Mesenchymal stem cell (in vitro differentiated cells and primary cell): ENCODE results near the gene IKZF2.

ENCODE experiments used
- DNase-seq: peaks from one replicate; pipeline ENCODE4 v3.0.0-alpha.2; 2013
- H2AFZ ChIP-seq: one replicate; pipeline ENCODE4 v1.6.1; 2013; ENCODE audit warnings: low read depth, mild to moderate bottlenecking, control low read depth, inconsistent platforms, low read length, moderate library complexity
- H2AK5ac ChIP-seq: 2 replicates; pipeline ENCODE4 v1.6.1; 2013; ENCODE audit warnings: low read length, moderate library complexity, mild to moderate bottlenecking, inconsistent platforms; ENCODE audit not compliant: severe bottlenecking
- H2BK120ac ChIP-seq: one replicate; pipeline ENCODE4 v1.6.1; 2013; ENCODE audit warnings: low read depth, mild to moderate bottlenecking, inconsistent platforms, low read length, moderate library complexity
- H2BK12ac ChIP-seq, 2 experiments: one replicate each; pipeline ENCODE4 v1.6.1; 2013; ENCODE audit warnings: inconsistent platforms in 2 of 2, low read length in 2 of 2, mild to moderate bottlenecking in 2 of 2, moderate library complexity in 2 of 2, control low read depth in 1 of 2
- H2BK15ac ChIP-seq: one replicate; pipeline ENCODE4 v1.6.1; 2013; ENCODE audit warnings: mild to moderate bottlenecking, low read depth, inconsistent platforms; ENCODE audit not compliant: poor library complexity, severe bottlenecking
- H2BK5ac ChIP-seq: 2 replicates; pipeline ENCODE4 v1.6.1; 2013; ENCODE audit warnings: low read depth, mild to moderate bottlenecking, low read length, control low read depth, inconsistent platforms; ENCODE audit not compliant: poor library complexity, severe bottlenecking
- H3K14ac ChIP-seq, 2 experiments: one replicate each; pipeline ENCODE4 v1.6.1; 2013; ENCODE audit warnings: inconsistent platforms in 2 of 2, low read length in 2 of 2, control low read depth in 1 of 2, mild to moderate bottlenecking in 1 of 2, moderate library complexity in 1 of 2
- H3K18ac ChIP-seq, 2 experiments: one replicate each; pipeline ENCODE4 v1.6.1; 2013; ENCODE audit warnings: inconsistent platforms in 2 of 2, low read length in 2 of 2, control low read depth in 1 of 2, low read depth in 1 of 2, mild to moderate bottlenecking in 1 of 2
- H3K23ac ChIP-seq, 2 experiments: one replicate each; pipeline ENCODE4 v1.6.1; 2013; ENCODE audit warnings: inconsistent platforms in 2 of 2, low read length in 2 of 2, mild to moderate bottlenecking in 2 of 2, moderate library complexity in 2 of 2, control low read depth in 1 of 2
- H3K27ac ChIP-seq: 2 replicates; pipeline ENCODE4 v1.5.1; 2013; ENCODE audit warnings: mild to moderate bottlenecking, moderate library complexity, low read length, control low read depth, inconsistent platforms; ENCODE audit not compliant: poor library complexity, severe bottlenecking
- H3K27me3 ChIP-seq, 2 experiments: 2 replicates each; pipeline versions ENCODE4 v1.6.1 to v1.7.0; 2013; ENCODE audit warnings: low read length in 2 of 2, mild to moderate bottlenecking in 2 of 2, moderate library complexity in 2 of 2, control low read depth in 1 of 2, inconsistent platforms in 1 of 2; ENCODE audit not compliant: control insufficient read depth in 1 of 2, insufficient read depth in 1 of 2
- H3K36me3 ChIP-seq, 2 experiments: 2 replicates each; pipeline versions ENCODE4 v1.6.1 to v1.7.0; 2013; ENCODE audit warnings: low read length in 2 of 2, control low read depth in 1 of 2, inconsistent platforms in 1 of 2, low read depth in 1 of 2, mild to moderate bottlenecking in 1 of 2; ENCODE audit not compliant: insufficient read depth in 2 of 2, control insufficient read depth in 1 of 2
- H3K4ac ChIP-seq, 2 experiments: one replicate each; pipeline ENCODE4 v1.6.1; 2013; ENCODE audit warnings: inconsistent platforms in 2 of 2, low read length in 2 of 2, mild to moderate bottlenecking in 2 of 2, moderate library complexity in 2 of 2, control low read depth in 1 of 2, low read depth in 1 of 2
- H3K4me1 ChIP-seq: 2 replicates; pipeline ENCODE4 v1.6.1; 2013; ENCODE audit warnings: low read depth, low read length, control low read depth; ENCODE audit not compliant: control insufficient read depth, insufficient read depth
- H3K4me2 ChIP-seq: 2 replicates; pipeline ENCODE4 v1.6.1; 2013; ENCODE audit warnings: low read length, mild to moderate bottlenecking, inconsistent platforms; ENCODE audit not compliant: poor library complexity, severe bottlenecking
- H3K4me3 ChIP-seq, 2 experiments: 2 replicates each; pipeline versions ENCODE4 v1.5.1 to v1.7.0; 2013; ENCODE audit warnings: low read length in 2 of 2, mild to moderate bottlenecking in 2 of 2, control low read depth in 1 of 2, low read depth in 1 of 2; ENCODE audit not compliant: insufficient read depth in 1 of 2
- H3K79me1 ChIP-seq: replicated peaks from 2 replicates; pipeline ENCODE4 v1.6.1; 2013; ENCODE audit warnings: mild to moderate bottlenecking, control low read depth, low read length, inconsistent platforms; ENCODE audit not compliant: poor library complexity, severe bottlenecking
- H3K9ac ChIP-seq: 2 replicates; pipeline ENCODE4 v1.7.0; 2013; ENCODE audit warnings: mild to moderate bottlenecking, low read length, moderate library complexity
- H3K9me3 ChIP-seq: 2 replicates; pipeline ENCODE4 v1.7.0; 2013; ENCODE audit warnings: mild to moderate bottlenecking, low read length; ENCODE audit not compliant: control insufficient read depth
- H4K8ac ChIP-seq: one replicate; pipeline ENCODE4 v1.6.1; 2013; ENCODE audit warnings: inconsistent platforms, mild to moderate bottlenecking, low read length, moderate library complexity
- H4K91ac ChIP-seq: one replicate; pipeline ENCODE4 v1.6.1; 2013; ENCODE audit warnings: mild to moderate bottlenecking, low read length, inconsistent platforms
- WGBS: methylation state at CpG from one replicate; pipeline ENCODE4 v1.1.7; 2013; ENCODE audit warnings: mixed read lengths; 5-methylcytosine and 5-hydroxymethylcytosine counted together

IKZF2 gene

GRCh38 chr2:213137064-213137463, 14.3 kb downstream of the IKZF2 start:
- no peak for DNase-seq
- Histone ChIP-seq H3K27me3 (no peaks in the 10 kb centered on the region), H3K79me1 (peaks cover 3% of the 10 kb centered on the region), H3K27ac (no peak overlapping the region), H3K14ac (no peak overlapping the region), H2BK120ac (no peak overlapping the region), H3K4ac (no peak overlapping the region), H3K9me3 (no peaks in the 10 kb centered on the region), H2AK5ac (no peak overlapping the region), H2AFZ (no peak overlapping the region), H3K18ac (no peak overlapping the region), H3K23ac (no peak overlapping the region), H4K8ac (no peak overlapping the region), H3K4me1 (no peaks in the 10 kb centered on the region), H4K91ac (no peak overlapping the region), H2BK15ac (no peak overlapping the region), H3K4me3 (no peak overlapping the region), H2BK5ac (no peak overlapping the region), H3K9ac (no peak overlapping the region), H3K4me2 (no peak overlapping the region), H3K36me3 (no peaks in the 10 kb centered on the region), H2BK12ac (no peak overlapping the region)
- 100% methylated on average over 1 of the region's 4 CpGs for WGBS

DNA sequence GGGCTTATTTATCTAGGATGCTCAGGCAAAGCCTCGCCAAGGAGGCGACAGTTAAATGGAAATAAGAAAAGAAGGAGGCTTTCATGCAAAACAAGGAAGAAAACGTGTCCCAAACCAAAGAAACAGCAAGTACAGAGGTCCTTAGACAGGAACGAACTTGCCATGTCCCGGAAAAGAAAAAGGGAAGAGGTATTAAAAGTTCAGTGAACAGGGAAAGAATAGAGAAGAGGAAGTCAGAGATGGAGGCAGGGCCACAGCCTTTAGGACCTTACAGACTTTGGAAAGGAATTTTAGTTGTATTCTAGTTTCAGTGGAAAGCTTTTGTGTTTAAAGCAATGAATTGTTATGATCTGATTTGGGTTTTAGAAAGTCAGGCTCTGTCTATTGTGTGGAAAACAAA, 22.1 kb downstream of the IKZF2 start:
- H2AFZ ChIP-seq: no peak overlapping the region
- no peak overlapping the region for H3K9ac ChIP-seq
- no peak overlapping the region for H2BK120ac ChIP-seq
- no peak overlapping the region for H3K23ac ChIP-seq
- no peak overlapping the region for H2BK5ac ChIP-seq
- no peak overlapping the region for H3K4me3 ChIP-seq
- no peak overlapping the region for H2AK5ac ChIP-seq
- 93% methylated on average over 5 of the region's 5 CpGs for WGBS
- no peak overlapping the region for H3K27ac ChIP-seq
- no peak overlapping the region for H3K14ac ChIP-seq
- no peak for DNase-seq
- H3K36me3 ChIP-seq: peaks cover 0 to 7% of the 10 kb centered on the region in 2 experiments
- no peak overlapping the region for H3K4ac ChIP-seq
- no peak overlapping the region for H3K4me2 ChIP-seq
- H3K18ac ChIP-seq: no peak overlapping the region
- no peak overlapping the region for H2BK12ac ChIP-seq
- no peak overlapping the region for H4K91ac ChIP-seq
- H3K27me3 ChIP-seq: no peaks in the 10 kb centered on the region
- no peak overlapping the region for H2BK15ac ChIP-seq
- H3K4me1 ChIP-seq: no peaks in the 10 kb centered on the region
- no peaks in the 10 kb centered on the region for H3K9me3 ChIP-seq
- H4K8ac ChIP-seq: no peak overlapping the region
- peaks cover 5% of the 10 kb centered on the region for H3K79me1 ChIP-seq

- Histone ChIP-seq H4K8ac (no peak overlapping the region), H2AK5ac (no peak overlapping the region), H2BK5ac (no peak overlapping the region), H3K4me1 (no peaks in the 10 kb centered on the region), H3K23ac (no peak overlapping the region), H4K91ac (no peak overlapping the region), H2BK15ac (no peak overlapping the region), H3K27me3 (no peaks in the 10 kb centered on the region), H3K4ac (no peak overlapping the region), H2AFZ (no peak overlapping the region), H3K27ac (no peak overlapping the region), H3K14ac (no peak overlapping the region), H3K9me3 (no peaks in the 10 kb centered on the region), H3K9ac (no peak overlapping the region), H2BK120ac (no peak overlapping the region), H3K18ac (no peak overlapping the region), H2BK12ac (no peak overlapping the region), H3K4me3 (no peak overlapping the region), H3K4me2 (no peak overlapping the region), H3K36me3 (peaks cover 0 to 7% of the 10 kb centered on the region in 2 experiments), H3K79me1 (peaks cover 4% of the 10 kb centered on the region)
- no peak for DNase-seq
- WGBS: 93% methylated on average over 2 of the region's 3 CpGs
Measured at GRCh38 chr2:213125646-213126347, 25.6 kb downstream of the IKZF2 start.

- Histone ChIP-seq H3K4me1 (no peaks in the 10 kb centered on the region), H3K27me3 (no peaks in the 10 kb centered on the region), H3K9me3 (no peaks in the 10 kb centered on the region), H2BK12ac (no peak overlapping the region), H3K79me1 (peaks cover 2% of the 10 kb centered on the region), H3K36me3 (no peaks in the 10 kb centered on the region), H2BK15ac (no peak overlapping the region), H3K4me3 (no peak overlapping the region), H2AK5ac (no peak overlapping the region), H4K8ac (no peak overlapping the region), H2BK120ac (no peak overlapping the region), H3K18ac (no peak overlapping the region), H3K14ac (no peak overlapping the region), H3K9ac (no peak overlapping the region), H3K4ac (no peak overlapping the region), H3K4me2 (no peak overlapping the region), H3K23ac (no peak overlapping the region), H2BK5ac (no peak overlapping the region), H4K91ac (no peak overlapping the region), H3K27ac (no peak overlapping the region), H2AFZ (no peak overlapping the region)
- WGBS: 90% methylated on average over 4 of the region's 4 CpGs
- DNase-seq: no peak
Measured at GRCh38 chr2:213122725-213123124, 28.7 kb downstream of the IKZF2 start.
